Measurements from ENCODE around the gene CSH1.

- TF ChIP-seq CTCF (IDR thresholded peaks at IDR 0.05; ENCODE audit: low read depth, low read length, missing input control) (no peak), REST (IDR thresholded peaks at IDR 0.05) (no peak)
Observed at GRCh38 chr17:63939884-63940283, 43.5 kb upstream of the CSH1 start.

All from liver (tissue), 2 donors.